ENCODE measurements around the gene CRLF1.
"Not testable (repeated sequence)": the region's sequence is repeated elsewhere in the genome, so short reads cannot be mapped to it uniquely, and the experiment has no call there.

Gene CRLF1

DNA sequence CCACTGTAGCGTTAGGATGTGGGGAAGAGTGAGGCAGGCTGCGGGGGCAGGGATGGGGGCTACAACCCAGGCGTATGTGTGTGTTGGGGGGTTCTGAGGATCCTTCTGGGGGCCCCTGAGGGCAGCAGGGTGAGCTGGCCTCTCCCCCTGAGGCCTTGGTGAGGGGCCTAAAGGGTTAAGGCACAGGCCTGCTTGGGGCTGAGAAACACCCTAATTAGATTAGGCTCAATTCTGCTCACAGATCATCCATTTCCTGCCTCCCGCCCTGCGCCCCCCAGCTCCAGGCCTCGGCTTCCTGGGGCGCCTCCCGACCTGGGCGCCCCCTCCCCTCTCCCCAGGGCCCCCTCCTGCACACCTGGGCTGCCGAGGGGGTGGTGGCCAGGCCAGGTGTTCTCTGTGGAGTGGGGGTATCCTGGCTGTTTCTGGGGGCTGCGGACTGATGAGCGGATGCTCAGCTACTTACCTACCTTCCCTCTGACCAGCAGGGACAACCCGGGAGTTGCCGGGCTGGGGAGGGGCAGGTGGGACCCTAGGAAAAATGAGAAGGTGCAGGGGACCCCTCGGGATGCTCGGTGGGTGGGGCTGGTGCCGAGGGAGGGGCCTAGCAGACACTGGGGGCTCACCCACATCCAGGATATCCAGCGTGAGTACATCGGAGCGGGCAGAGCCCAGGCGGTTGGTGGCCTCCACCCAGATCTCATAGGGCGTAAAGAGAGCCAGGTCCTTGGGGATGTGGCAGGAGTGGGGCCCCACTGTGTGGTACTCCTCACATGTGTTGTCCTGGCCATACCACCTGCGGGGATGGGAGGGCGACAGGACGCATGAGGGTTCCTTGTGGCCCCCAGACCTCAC lies 8.6 kb downstream of the CRLF1 start:
- Mint-ChIP-seq H3K4me1 (ENCODE audit: low read depth) (peaks cover 40% of the 10 kb centered on the region), H3K27me3 (peaks cover 74% of the 10 kb centered on the region), H3K4me3 (no peak overlapping the region), H3K9me3 (no peaks in the 10 kb centered on the region), H3K27ac (no peak overlapping the region), H3K36me3 (ENCODE audit: low read depth) (peaks cover 3% of the 10 kb centered on the region)
- intact Hi-C loops (cut with micrococcal nuclease) = loop anchor here (10.0 kb wide), 1 partner anchor 77 kb away; no protein-coding TSS in a partner anchor

DNA sequence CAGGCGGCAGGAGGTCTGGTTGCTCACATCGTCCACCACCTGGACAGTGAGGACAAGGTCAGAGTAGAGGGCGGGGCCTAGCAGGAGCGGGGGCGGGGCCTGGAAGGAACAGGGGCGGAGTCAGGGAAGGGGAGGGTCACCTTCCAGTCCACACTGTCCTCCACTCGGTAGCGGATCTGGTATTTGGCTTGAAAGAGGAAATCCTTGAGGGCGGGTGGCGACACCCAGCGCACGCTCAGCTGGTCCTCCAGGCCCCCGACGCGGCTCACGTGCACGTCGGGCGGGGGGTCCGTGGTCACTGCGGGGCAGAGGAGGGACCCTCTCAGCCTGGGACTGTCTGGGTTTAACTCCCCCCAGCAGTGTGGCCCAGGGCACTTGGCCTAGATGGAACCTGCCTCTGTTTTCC lies 9.8 kb downstream of the CRLF1 start:
- peaks cover 62% of the 10 kb centered on the region for H3K27me3 Mint-ChIP-seq
- H3K4me1 Mint-ChIP-seq (ENCODE audit: low read depth) = peaks cover 43% of the 10 kb centered on the region
- no peak overlapping the region for H3K27ac Mint-ChIP-seq
- intact Hi-C loops (cut with micrococcal nuclease) = loop anchor here (10.0 kb wide), 1 partner anchor 78 kb away; no protein-coding TSS in a partner anchor
- no peaks in the 10 kb centered on the region for H3K9me3 Mint-ChIP-seq
- H3K36me3 Mint-ChIP-seq (ENCODE audit: low read depth) = peaks cover 16% of the 10 kb centered on the region
- peak overlapping the region; percentile 45 for H3K4me3 Mint-ChIP-seq

DNA sequence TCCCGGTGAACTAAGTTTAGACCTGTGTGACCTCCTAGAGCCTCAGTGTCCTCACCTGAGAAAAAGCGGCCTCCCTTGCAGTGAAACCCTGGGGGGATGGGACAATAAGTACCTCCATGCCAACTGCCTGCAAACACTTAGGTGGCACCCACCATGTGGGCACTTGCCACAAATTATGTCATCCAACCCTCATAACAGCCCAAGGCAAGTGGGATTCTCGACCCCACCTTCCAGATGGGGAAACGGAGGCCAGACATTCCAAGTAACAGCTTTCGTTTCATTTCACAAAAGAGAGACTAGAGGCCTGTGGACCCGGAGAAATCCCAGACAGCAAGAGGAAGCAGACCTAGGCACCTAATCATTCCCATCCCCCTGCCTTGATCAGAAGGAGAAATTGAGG lies 11.1 kb downstream of the CRLF1 start:
- Mint-ChIP-seq H3K27ac (no peak overlapping the region), H3K4me1 (ENCODE audit: low read depth) (peaks cover 47% of the 10 kb centered on the region), H3K9me3 (no peaks in the 10 kb centered on the region), H3K4me3 (no peak overlapping the region), H3K27me3 (peaks cover 50% of the 10 kb centered on the region), H3K36me3 (ENCODE audit: low read depth) (peaks cover 29% of the 10 kb centered on the region)
- intact Hi-C loops (cut with micrococcal nuclease) = loop anchor here (10.0 kb wide), 1 partner anchor 79 kb away; no protein-coding TSS in a partner anchor

DNA sequence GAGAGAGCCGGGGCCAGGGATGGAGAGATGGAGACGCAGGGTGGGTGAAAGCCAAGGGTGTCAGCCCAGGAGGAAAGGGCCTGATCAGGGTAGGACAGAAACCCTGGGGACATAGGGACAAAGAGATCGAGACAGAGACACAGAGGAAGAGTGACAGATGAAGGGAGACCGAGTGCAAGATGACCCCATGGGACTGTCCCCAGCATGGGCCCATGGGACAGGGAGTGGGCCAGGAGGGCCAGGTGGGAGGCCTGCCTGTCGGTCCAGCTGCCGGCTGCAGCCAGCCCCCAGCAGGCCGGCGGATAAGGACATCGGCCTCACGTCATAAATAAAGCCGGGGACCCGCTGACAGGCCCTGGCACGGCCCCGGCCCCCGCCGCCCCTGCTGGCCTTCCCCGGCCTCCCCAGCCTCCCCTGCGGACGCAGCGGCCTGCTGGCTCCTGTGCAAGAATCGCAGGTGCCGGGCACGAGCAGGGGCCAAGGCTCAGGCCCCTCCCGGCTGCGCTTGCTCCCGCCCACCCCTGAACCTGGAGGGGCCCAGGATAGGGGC lies 11.7 kb downstream of the CRLF1 start:
- intact Hi-C loops (cut with micrococcal nuclease) = loop anchor here (10.0 kb wide), 1 partner anchor 80 kb away; no protein-coding TSS in a partner anchor
- Mint-ChIP-seq H3K4me3 (peak overlapping the region; percentile 74), H3K36me3 (ENCODE audit: low read depth) (peaks cover 35% of the 10 kb centered on the region), H3K27ac (peak overlapping the region; percentile 70), H3K9me3 (no peaks in the 10 kb centered on the region), H3K27me3 (peaks cover 44% of the 10 kb centered on the region), H3K4me1 (ENCODE audit: low read depth) (peaks cover 53% of the 10 kb centered on the region)

DNA sequence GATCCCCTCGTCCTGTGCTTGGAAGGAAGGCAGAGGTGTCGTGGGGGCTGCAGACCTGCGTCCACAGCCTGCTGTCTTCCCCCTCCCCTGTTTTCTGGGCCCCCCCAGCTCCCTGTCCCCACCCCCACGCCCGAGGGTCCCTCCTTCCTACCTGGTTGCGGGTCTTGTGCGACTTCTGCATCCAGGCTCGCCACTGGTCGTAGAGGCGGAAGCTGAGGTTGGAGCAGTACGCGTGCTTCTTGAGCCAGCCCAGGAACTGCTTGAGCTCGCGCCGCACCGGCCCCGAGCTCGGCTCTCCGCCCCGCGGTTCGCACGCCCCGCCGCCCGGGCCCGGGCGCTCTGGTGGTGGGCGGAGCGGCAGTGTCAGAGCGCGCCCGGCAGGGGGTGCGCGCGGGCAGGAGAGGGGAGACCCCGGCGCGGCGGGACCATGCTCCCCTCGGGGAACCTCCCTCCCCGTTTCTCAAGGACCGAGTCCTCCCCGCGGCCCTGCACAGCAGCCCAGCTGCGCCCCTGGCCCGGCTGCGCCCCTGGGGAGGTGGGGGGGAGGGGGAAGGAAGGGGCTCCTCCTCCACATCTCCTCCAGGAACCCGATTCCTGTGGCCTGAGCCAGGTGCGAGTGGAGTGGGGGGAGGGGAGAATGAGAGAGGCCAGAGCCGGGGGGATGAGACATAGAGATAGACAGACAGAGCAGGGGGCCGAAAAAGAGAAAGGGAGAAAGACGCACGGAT lies 12.3 kb downstream of the CRLF1 start:
- H3K4me3 Mint-ChIP-seq = peak overlapping the region; percentile 74
- H3K9me3 Mint-ChIP-seq = no peaks in the 10 kb centered on the region
- intact Hi-C loops (cut with micrococcal nuclease) = loop anchor here (10.0 kb wide), 1 partner anchor 81 kb away; no protein-coding TSS in a partner anchor
- peak overlapping the region; percentile 70 for H3K27ac Mint-ChIP-seq
- H3K4me1 Mint-ChIP-seq (ENCODE audit: low read depth) = peaks cover 59% of the 10 kb centered on the region
- H3K27me3 Mint-ChIP-seq = peaks cover 37% of the 10 kb centered on the region
- H3K36me3 Mint-ChIP-seq (ENCODE audit: low read depth) = peaks cover 41% of the 10 kb centered on the region

DNA sequence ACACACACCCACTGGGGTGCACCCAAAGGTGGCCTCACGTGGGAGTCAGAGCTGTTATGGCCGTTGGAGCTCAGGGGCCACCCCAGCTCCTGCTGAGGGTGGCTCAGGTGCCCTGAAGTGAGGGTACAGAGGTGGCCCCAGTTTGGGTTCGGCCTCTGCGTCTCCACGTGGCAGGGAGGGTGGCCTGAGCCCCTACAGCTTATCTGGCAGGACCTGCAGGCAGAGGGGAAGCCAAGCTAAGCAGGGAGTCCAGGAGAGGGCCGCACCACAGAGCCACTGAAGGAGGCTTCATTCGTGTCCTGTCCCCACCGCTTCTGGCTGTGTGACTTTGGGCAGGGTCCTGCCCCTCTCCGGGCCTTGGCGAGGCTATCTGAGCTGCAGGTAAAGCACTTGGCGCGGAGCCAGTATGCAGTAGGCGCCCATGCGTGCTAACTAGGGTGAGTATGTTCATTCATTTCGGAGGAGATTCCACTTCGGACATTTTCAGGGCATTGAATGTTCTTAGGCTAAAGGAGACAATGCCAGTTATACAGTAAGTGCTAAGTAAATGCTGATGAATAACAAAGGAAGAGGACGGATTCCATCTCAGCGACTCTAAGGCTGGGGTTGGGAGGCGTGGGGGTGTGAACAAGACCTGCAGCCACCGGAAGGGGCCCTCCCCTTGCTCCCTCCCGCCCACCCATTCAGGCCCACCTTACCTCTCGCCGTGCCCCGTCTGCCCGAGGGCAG lies 13.1 kb downstream of the CRLF1 start:
- intact Hi-C loops (cut with micrococcal nuclease) = loop anchor here (10.0 kb wide), 1 partner anchor 81 kb away; no protein-coding TSS in a partner anchor
- Mint-ChIP-seq H3K4me1 (ENCODE audit: low read depth) (peaks cover 62% of the 10 kb centered on the region), H3K27ac (no peak overlapping the region), H3K4me3 (peak overlapping the region; percentile 22), H3K36me3 (ENCODE audit: low read depth) (peaks cover 44% of the 10 kb centered on the region), H3K9me3 (no peaks in the 10 kb centered on the region), H3K27me3 (peaks cover 30% of the 10 kb centered on the region)

DNA sequence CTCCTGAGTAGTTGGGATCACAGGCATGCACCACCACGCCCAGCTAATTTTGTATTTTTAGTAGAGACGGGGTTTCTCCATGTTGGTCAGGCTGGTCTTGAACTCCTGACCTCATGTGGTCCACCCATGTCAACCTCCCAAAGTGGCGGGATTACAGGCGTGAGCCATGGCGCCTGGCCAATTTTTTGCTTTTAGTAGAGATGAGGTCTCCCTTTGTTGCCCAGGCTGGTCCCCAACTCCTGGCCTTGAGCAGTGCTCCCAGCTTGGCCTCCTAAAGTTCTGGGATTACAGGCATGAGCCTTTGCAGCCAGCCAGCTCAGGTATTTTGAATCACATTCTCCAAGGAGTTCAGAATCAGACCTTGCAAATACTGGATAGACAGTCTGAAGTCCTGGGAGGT lies 13.9 kb downstream of the CRLF1 start:
- peaks cover 68% of the 10 kb centered on the region for H3K4me1 Mint-ChIP-seq (ENCODE audit: low read depth)
- H3K36me3 Mint-ChIP-seq (ENCODE audit: low read depth) = peaks cover 44% of the 10 kb centered on the region
- H3K9me3 Mint-ChIP-seq, H3K4me3 Mint-ChIP-seq, H3K27ac Mint-ChIP-seq: not testable (repeated sequence)
- peaks cover 22% of the 10 kb centered on the region for H3K27me3 Mint-ChIP-seq
- intact Hi-C loops (cut with micrococcal nuclease) = loop anchor here (10.0 kb wide), 1 partner anchor 82 kb away; no protein-coding TSS in a partner anchor

DNA sequence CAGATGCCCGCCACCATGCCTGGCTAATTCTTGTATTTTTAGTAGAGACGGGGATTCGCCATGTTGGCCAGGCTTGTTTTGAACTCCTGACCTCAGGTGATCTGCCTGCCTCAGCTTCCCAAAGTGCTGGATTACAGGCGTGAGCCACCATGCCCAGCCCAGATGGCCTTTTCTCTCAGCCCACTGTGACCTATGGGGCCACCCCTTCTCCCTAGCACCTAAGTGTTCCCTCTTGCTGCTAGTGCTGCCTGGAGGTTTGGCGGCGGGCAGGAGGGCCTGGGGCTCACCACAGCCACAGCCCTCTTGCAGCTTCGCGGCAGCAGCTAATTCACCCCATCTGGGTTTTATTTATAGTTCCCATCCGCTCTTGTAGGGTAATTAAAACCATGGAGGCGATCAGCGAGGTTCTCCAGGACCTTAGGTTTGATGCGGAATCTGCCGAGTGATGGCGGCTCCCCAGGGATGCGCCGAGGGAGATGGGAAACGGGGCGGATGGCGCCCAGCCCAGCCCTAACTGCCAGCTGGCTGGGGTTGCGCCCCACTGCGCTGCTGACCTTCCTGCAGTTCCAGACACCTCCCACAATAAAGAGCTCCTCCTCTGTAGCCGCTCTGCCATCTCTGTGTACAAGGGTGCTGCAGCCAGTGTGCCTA lies 14.7 kb downstream of the CRLF1 start:
- Mint-ChIP-seq H3K4me3 (no peak overlapping the region), H3K27ac (no peak overlapping the region), H3K36me3 (ENCODE audit: low read depth) (peaks cover 44% of the 10 kb centered on the region), H3K4me1 (ENCODE audit: low read depth) (peaks cover 72% of the 10 kb centered on the region), H3K9me3 (no peaks in the 10 kb centered on the region), H3K27me3 (peaks cover 19% of the 10 kb centered on the region)
- intact Hi-C loops (cut with micrococcal nuclease) = loop anchor here (10.0 kb wide), 1 partner anchor 83 kb away; no protein-coding TSS in a partner anchor

DNA sequence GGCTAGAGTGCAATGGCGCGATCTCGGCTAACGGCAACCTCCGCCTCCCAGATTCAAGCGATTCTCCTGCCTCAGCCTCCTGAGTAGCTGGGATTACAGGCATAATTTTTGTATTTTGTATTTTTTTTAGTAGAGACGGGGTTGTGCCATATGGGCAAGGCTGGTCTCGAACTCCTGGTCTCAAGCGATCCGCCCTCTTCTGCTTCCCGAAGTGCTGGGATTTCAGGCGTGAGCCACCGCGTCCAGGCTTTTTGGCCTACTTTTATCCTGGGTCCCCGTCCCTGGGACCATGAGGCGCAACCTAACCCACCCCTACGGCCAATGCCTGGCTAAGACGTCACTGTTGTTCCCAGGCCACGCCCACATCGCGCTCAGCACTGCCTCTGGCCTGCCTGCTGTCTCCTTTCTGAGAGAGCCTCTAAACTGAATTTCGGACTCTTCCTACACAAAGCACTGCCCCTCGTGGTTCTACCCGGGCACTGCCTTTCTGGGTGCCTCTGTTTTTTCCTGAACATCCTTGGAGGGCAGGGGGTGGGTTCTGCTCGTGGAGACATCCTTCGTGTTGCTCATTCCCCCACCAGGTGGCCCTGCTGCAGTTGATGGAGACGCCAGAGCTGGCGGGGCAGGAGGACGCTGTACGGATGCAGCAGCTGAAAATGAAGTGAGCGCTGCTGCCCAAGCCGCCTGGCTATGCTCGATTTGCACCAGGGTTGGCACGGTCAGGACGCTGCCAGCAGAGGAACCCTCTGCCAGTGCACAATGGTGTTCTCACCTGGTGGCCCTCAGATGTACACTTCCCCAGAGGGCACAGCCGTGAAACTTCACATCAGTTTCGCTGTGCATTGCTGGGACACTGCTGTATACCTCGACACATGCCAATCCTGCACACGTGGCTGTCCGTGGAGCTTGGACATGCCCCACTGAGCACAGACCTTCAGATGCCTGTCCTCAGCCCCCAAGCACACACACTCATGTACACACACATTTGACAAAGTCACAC lies 16.0 kb downstream of the CRLF1 start:
- Mint-ChIP-seq H3K4me1 (ENCODE audit: low read depth) (peaks cover 73% of the 10 kb centered on the region), H3K4me3 (peak overlapping the region; percentile 88), H3K9me3 (no peaks in the 10 kb centered on the region), H3K27ac (peak overlapping the region; percentile 91), H3K36me3 (ENCODE audit: low read depth) (peaks cover 44% of the 10 kb centered on the region), H3K27me3 (peaks cover 9% of the 10 kb centered on the region)
- intact Hi-C loops (cut with micrococcal nuclease) = loop anchor here (10.0 kb wide), 1 partner anchor 84 kb away; no protein-coding TSS in a partner anchor

DNA sequence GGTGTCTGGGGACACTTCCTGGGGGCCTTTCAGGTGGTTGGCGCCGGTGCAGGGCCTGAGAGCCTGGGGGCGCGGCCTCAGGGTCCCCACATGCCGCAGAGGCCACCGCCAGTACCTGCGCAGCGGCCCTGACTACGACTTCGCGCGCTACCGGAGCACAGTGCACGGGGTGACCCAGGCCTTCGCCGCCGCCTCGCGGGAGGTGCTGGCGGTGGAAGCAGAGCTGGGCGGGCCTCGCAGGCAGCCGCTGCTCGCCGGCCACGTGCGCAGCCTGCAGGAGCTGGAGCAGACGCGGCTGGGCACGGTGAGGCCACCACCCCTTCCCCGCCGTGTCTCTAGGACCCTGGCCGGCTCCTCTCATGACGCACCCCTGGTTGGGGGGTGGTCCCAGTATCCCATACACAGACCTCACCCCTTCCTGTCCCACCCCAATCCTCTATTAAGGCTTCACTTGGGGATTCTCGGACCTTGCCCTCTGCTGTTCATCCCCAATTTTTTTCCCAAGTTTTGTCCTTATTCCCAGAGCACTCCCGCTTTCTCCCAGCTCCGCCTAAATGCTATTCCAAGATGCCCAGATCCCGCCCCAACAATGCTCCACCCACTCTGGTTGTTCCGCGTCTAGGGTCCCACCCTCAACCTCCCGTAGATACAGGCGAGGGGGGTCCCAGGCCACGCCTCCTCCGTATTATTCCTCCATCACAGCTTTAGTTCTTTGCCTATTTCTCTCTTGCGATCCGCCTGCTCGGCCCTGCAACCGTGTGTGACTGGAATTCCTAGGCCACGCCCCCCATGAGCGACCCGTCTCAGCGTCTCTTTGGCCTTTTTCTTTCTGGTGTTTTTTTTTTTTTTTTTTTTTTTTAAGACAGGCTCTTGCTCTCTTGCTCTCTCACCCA lies 17.0 kb downstream of the CRLF1 start:
- intact Hi-C loops (cut with micrococcal nuclease) = loop anchor here (2.0 to 10.0 kb wide), 5 partner anchors 17 to 258 kb away; partner anchors contain the start of gene ELL
- Mint-ChIP-seq H3K9me3 (no peaks in the 10 kb centered on the region), H3K27ac (peak overlapping the region; percentile 91), H3K36me3 (ENCODE audit: low read depth) (peaks cover 44% of the 10 kb centered on the region), H3K4me1 (ENCODE audit: low read depth) (peaks cover 70% of the 10 kb centered on the region), H3K27me3 (peaks cover 2% of the 10 kb centered on the region), H3K4me3 (peak overlapping the region; percentile 88)
